GM12891 (cell line): Measurements from ENCODE around the gene EXOSC6.

Source experiments
- POLR2A ChIP-seq: IDR thresholded peaks from 2 replicates; pipeline ENCODE4 v1.6.1; 2011; ENCODE audit warnings: low read depth, low read length, control low read depth
- POLR2AphosphoS5 ChIP-seq: IDR thresholded peaks from 2 replicates; pipeline ENCODE4 v1.6.1; 2011; ENCODE audit warnings: low read depth, low read length, control low read depth
- POU2F2 ChIP-seq: IDR thresholded peaks from 2 replicates; pipeline ENCODE4 v1.6.1; 2011; ENCODE audit warnings: low read depth, mild to moderate bottlenecking, control low read depth, low read length, moderate library complexity
- TAF1 ChIP-seq: IDR thresholded peaks from 2 replicates; pipeline ENCODE4 v1.6.1; 2011; ENCODE audit warnings: low read depth, low read length, control low read depth

- TF ChIP-seq POLR2AphosphoS5 (no peak), POLR2A (no peak), TAF1 (no peak), POU2F2 (no peak)
Measured at GRCh38 chr16:70250748-70251628, 752 bp downstream of the EXOSC6 start.
